ENCODE results near the gene FAM120A.

The FAM120A gene

GRCh38 chr9:93450945-93451815 lies at the start of gene FAM120A:
FAM120A (plus strand) TSS chr9:93451685; CDS start chr9:93451916, 231 bp downstream.
- in situ Hi-C loops (cut with HindIII; ENCODE audit: low pct_ligation_motif_present, low sequenced_read_pairs), result no loop called here
- peak within 1 kb of the TSS; percentile 95 for H3K27ac ChIP-seq
- peaks cover 22% of the 10 kb centered on the region for H3K36me3 ChIP-seq (replicated peaks)
- H3K27me3 ChIP-seq (replicated peaks), result no peaks in the 10 kb centered on the region
- H3K4me3 ChIP-seq (ENCODE audit: low read depth, low read length), result peak within 1 kb of the TSS; percentile 89
- DNase-seq, result peak; percentile 32
- TF ChIP-seq CTCF (IDR thresholded peaks at IDR 0.05; ENCODE audit: low read depth, low read length, missing control alignments), result no peak

GRCh38 chr9:93406371-93406770 lies 45.1 kb upstream of the FAM120A start:
- no peaks in the 10 kb centered on the region for H3K27me3 ChIP-seq (replicated peaks)
- no peak overlapping the region for H3K27ac ChIP-seq
- no peak for DNase-seq
- H3K4me3 ChIP-seq (ENCODE audit: low read depth, low read length), result no peak overlapping the region
- in situ Hi-C loops (cut with HindIII; ENCODE audit: low pct_ligation_motif_present, low sequenced_read_pairs), result no loop called here
- no peak for TF ChIP-seq CTCF (IDR thresholded peaks at IDR 0.05; ENCODE audit: low read depth, low read length, missing control alignments)
- no peaks in the 10 kb centered on the region for H3K36me3 ChIP-seq (replicated peaks)

GRCh38 chr9:93413530-93413929 lies 38.0 kb upstream of the FAM120A start:
- no peaks in the 10 kb centered on the region for H3K36me3 ChIP-seq (replicated peaks)
- no peak for TF ChIP-seq CTCF (IDR thresholded peaks at IDR 0.05; ENCODE audit: low read depth, low read length, missing control alignments)
- in situ Hi-C loops (cut with HindIII; ENCODE audit: low pct_ligation_motif_present, low sequenced_read_pairs), result no loop called here
- H3K4me3 ChIP-seq (ENCODE audit: low read depth, low read length), result no peak overlapping the region
- DNase-seq, result no peak
- no peaks in the 10 kb centered on the region for H3K27me3 ChIP-seq (replicated peaks)
- no peak overlapping the region for H3K27ac ChIP-seq

GRCh38 chr9:93415176-93415690 lies 36.3 kb upstream of the FAM120A start:
- Histone ChIP-seq H3K36me3 (replicated peaks) (no peaks in the 10 kb centered on the region), H3K27me3 (replicated peaks) (no peaks in the 10 kb centered on the region), H3K27ac (no peak overlapping the region), H3K4me3 (ENCODE audit: low read depth, low read length) (no peak overlapping the region)
- no peak for DNase-seq
- in situ Hi-C loops (cut with HindIII; ENCODE audit: low pct_ligation_motif_present, low sequenced_read_pairs), result no loop called here
- TF ChIP-seq CTCF (IDR thresholded peaks at IDR 0.05; ENCODE audit: low read depth, low read length, missing control alignments), result no peak

GRCh38 chr9:93416530-93417235 lies 34.8 kb upstream of the FAM120A start:
- Histone ChIP-seq H3K27me3 (replicated peaks) (no peaks in the 10 kb centered on the region), H3K27ac (no peak overlapping the region), H3K4me3 (ENCODE audit: low read depth, low read length) (no peak overlapping the region), H3K36me3 (replicated peaks) (no peaks in the 10 kb centered on the region)
- in situ Hi-C loops (cut with HindIII; ENCODE audit: low pct_ligation_motif_present, low sequenced_read_pairs), result no loop called here
- TF ChIP-seq CTCF (IDR thresholded peaks at IDR 0.05; ENCODE audit: low read depth, low read length, missing control alignments), result no peak
- DNase-seq, result no peak

Measured in brain microvascular endothelial cell (primary cell).